NCI-H1436 treated with DMSO at 0.1 percent for 48 hours (cell line): Measurements from ENCODE around the gene SEMA3D.

Source experiments
- DNase-seq: peaks from one replicate; lab custom pipeline; 2025; lab: John Stamatoyannopoulos, UW

Gene SEMA3D

DNA sequence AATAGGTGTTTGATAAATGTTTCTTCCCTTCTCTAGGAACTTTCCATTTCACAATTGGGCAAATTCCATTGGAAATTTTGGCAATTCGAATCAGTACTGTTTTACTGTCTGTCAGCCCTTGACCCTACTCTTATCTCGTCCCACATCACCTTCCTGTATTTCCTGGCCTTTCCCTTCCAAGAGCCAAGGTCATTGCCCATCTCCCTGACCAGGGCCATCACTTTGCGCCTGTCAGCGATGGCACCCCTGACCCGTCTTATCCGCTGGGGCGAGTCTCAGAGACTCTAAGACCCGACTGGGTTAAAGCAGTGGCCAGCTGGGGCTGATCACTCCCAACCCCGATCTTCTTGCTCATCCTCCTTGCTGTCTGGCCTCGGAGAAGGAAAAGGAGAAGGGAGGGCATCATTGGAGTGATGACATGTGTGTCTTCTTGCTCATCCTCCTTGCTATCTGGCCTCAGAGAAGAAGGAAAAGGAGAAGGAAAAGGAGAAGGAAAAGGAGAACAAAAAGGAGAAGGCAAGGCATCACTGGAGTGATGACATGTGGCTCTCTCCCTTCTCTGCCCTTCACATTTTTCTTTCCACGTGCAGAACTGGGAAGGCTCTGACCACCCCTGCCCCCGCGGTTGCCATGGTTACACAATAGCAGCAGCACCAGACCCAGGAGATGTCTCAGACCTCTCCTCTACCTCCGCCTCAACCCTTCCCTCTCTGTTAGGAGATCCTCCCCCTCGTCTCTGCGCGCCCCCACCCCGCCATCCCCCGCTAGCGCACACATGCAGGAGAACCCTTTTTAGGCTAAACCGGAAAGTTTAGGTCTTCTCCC is 2.0 kb downstream of the SEMA3D start:
- DNase-seq: no peak

DNA sequence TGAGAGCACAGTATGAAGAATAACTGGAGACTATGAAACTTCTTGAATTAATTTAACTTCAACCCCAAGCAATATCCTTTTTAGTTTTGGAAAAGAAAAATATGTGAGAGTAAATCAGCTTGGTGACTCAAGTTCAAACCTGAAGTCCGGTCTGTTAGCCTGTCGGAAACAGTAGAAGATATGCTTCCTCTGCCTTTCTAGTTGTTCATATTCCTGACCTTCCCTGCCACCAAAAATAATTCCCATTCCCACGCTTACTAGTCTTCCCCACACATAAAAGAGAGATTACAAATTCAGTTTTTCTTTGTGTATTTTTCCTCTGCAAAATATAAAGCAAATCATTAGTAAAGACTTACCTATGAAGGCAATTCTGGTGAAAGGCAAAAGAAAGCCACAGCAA is 3.6 kb downstream of the SEMA3D start:
- no peak for DNase-seq

DNA sequence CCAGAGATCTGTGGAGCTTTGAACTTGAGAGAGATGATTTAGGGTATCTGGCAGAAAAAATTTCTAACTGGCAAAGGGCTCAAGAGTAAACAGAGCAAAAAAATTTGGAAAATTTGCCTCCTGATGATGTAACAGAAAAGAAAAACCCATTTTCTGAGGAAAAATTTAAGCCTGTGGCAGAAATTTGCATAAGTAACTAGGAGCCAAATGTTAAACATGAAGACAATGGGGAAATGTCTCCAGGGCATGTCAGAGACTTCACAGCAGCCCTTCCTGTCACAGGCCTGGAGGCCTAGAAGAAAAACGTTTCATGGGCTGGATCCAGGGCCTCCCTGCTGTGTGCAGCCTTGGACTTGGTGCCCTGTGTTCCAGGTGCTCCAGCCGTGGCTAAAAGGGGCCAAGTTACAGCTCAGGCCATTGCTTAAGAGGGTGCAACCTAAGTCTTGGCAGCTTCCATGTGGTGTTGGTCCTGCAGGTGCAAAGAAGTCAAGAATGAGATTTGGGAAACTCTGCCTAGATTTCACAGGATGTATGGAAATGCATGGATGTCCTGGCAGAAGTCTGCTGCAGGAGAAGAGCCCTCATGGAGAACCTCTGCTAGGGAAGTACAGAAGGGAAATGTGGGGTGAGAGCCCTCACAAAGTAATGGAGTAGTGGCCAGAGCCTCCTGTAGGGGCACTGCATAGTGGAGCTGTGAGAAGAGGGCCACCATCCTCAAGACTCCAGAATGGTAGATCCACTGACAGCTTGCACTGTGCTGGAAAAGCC is 8.1 kb downstream of the SEMA3D start:
- DNase-seq: no peak

DNA sequence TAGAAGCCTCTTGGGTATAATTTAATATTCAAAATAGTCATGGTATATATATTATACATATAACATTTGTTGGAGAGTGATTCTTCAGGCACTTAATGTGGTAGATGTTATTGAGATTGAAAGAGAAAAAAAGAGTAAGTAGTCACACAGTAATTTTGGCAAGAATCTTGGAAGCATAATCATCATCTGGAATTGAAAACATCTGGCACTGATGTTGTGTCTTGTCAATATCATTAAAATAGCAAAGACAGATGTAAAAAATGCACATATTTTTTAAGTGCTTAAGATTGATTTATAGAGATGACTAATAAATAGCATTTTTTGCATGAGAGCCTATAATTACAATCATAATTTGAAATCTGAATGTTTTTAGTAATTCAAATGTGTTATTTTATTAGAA is 9.5 kb downstream of the SEMA3D start:
- no peak for DNase-seq

DNA sequence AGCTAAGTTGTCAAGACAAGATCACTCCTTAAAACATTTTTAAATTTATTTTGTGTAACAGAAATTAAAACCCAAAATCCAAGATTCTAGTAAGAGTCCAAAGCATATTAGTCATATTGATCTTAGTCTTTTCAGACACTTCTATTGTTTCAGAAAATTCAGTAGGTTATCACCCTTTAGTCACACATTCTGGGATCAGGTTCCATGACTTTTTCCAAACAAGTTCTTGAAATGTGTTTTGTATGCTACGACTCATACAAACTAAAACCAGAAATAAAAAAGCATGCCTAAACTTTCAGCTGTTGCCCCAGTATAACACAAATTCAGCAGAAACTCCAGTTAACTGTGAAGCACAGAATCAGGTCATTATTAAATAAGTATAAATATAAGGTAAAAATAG is 10.7 kb downstream of the SEMA3D start:
- DNase-seq: no peak

DNA sequence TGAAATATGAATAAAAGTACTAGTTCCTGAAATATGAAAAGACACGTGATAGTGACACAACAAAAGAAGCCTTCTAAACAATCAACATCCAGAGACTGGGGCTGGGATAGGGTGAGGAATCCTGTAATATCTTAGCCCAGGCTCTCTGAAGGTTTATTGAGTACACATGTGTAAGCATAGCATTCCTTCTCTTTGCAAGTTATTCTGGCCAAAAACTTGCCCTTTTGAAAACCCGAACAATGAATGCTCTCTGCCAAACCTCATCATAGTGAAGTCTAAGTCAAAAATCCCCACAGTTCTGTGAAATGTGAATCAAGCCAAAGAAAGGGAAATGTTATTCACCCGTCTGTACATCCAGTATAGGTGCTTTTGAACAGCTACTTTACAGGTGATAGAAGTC is 11.6 kb downstream of the SEMA3D start:
- DNase-seq: no peak

DNA sequence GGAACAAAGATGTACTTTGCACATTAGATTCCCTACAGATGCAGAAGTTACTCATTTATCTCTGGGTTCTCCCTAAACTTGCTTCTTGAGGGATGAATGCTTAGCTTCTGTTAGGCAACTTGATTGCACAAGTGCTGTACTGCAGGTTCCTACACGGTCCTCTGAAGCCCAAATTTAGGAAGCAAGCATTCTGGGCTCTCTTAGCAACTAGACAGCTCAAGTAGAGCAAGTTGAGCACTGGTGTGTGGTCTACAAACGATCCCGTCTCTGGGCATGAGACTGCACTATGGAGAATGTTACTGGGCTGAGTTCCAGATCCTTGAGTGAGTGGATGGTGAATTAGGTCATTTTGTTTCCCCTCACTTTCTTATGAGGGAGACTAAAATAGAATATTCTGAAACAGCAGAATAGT is 14.3 kb downstream of the SEMA3D start:
- DNase-seq: no peak

DNA sequence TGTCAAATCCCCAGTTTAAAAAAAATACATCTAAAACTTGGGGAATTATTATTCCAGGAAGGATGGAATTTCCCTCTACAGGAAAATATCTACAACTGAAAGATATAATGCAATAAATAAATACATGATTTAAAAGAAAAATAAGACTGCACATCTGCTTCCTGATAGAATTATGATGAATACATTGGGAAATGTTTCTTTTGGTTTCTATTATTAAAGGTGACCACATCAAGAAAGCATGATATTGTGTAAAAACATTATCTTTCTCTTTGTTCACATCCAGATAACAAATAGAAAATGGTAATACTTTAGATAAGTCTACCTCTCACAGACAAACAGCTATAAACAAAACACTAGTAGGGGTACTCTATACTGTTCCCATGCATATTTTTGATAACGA is 19.2 kb downstream of the SEMA3D start:
- DNase-seq: no peak

DNA sequence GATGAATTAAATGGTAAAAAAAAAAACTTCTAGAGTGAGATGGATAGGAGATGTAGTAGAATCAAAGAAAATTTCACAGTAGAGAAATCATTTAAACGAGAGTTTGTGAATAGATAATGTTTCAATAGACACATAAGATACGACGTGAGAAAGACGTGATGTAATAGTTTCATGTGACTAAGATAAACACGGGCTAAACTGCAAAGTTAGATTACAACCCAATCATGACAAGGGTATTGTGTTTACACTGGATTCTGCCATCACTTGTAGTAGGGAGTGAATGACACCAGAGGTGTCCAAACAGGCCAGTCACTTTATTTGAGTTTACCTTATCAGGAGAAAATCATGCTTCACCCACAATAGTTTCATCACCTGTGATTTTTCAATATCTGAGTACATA is 21.6 kb downstream of the SEMA3D start:
- no peak for DNase-seq

DNA sequence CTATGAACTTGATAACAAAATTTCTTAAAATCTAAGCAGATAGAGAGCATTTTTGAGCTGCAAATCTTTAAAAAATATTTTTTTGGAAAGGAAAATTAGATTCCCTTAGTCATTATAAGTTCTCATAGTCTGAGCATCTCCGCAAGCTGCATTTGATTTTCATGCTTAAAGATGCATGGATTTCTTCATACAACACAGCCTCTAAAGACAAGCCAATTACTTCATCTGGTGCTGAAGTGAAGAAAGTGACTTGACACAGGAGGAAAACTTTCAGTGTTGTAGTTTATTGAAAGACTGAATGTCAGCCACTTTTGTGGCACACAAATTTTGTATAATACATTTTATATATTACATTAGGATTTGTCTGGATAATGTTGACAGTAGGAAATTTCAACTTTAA is 22.5 kb downstream of the SEMA3D start:
- no peak for DNase-seq

DNA sequence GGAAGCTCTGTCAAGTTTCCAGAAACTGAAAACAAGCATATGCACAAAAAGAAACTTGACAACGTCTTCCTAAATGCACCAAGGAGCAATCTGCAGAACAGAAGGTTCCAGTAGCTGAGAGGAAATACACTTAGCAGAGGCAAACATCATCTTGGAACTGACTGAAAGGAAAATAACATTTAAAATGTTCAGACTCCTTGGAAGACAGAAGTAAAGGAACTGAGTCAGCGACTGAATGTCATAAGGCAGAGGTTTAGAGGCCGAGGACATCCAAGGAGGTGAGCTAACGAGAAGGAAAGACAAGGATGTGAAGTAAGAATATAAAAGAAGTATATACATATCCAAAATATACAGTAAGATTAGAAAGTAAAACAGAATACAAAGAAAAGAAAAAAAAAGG is 24.1 kb downstream of the SEMA3D start:
- DNase-seq: no peak

DNA sequence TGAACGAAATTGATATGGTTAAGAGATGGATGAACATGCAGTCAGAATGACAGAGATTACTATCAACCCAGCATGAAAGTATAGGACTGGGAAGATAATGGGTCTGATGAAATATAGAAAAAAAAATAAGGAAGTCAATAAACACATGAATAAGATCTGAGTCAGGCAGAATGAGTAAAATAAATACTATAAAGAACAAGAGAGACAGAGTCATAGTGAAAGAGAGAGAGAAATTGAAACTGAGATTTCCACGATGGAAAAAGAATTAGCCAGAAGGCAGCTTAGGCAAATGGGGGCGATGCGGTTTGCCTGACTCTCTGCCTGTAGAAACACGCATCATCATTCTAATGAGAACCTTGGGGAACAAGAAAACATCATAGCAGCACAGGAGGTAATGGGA is 26.6 kb downstream of the SEMA3D start:
- no peak for DNase-seq

DNA sequence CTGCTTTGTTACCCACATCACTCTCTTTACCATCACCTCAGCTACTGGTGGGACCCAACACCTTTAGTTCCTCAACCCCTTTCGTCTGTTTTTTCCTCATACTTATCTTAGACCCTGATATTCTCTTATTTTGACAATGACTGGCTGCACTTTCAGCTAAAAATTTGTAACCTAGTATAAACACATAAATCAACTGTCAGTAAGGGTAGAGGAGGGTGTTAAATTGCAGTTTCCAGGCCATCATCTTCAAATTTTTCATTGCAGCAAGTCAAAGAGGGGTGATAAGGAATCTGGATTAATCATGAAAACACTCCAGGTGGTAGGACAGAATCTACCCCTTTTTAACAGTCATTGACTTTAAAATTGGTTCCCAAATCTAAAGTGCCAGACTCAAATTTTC is 27.9 kb downstream of the SEMA3D start:
- DNase-seq: no peak

DNA sequence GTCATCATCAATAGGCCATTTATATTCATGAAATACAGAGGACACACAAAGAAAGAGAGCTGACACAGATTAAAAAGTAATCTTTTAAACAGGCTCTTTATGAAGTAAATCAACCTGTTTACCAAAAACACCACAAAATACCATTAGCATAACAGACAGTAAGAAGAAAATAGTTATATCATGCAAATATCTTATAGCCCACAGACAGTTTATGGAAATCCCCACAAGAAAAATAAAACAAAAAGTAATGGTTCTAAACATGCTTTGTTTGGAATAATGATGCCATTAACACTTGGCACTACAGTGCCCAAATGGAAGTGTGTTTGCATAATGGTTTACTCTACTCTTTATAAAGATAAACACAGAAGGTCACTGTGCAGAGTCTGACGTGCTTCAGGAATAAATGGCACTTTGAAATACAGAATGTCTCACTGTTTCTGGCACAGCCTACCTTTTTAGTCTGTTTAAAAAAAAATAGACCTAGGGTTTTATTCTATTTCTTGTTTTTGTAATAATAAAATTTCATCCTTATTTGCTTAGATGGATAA is 30.1 kb downstream of the SEMA3D start:
- no peak for DNase-seq

DNA sequence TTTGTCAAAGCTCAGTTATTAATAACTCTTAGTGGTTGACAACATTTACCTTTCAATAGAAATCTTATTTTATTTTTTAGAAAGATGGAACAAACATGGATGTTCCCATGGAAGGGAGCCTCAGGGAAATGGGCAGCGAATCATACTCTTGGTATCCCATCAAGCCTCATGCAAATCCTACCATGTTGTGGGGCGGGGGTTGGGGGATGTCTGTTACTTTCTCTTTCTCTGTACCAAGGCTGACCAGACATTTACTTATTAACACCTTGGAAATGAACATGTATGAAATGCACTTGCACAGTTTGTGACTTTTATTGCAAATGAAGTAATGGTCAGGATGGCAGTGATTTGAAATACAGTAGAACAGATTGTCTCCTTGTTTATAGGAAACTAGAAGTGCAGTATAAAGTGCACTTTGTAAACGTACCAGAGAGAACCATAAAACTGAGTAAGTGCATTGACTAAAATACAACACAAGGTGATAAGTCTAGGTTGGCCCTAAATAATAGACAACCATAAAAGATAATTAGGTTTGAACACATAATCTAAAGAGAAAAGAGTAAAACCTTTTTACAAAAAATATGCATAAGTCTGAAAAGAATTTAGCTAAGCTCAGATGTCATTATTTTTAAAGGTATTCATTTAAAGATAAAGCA is 32.4 kb downstream of the SEMA3D start:
- no peak for DNase-seq

DNA sequence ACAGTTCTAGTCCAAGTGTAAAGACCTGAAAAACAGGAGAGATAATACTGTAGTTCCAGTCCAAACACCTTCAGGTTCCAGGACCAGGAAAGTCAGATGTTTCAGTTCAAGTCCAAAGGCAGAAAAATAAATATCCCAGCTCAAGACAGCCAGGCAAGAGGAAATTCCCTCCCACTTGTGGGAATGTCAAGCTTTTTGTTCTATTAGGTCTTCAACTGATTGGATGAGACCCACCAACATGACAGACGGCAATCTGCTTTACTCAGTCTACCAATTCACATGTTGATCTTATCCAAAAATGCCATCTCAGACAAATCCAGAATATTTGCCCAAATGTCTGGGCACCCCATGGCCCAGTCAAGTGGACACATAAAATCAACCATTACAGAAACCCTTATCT is 33.1 kb downstream of the SEMA3D start:
- DNase-seq: no peak

DNA sequence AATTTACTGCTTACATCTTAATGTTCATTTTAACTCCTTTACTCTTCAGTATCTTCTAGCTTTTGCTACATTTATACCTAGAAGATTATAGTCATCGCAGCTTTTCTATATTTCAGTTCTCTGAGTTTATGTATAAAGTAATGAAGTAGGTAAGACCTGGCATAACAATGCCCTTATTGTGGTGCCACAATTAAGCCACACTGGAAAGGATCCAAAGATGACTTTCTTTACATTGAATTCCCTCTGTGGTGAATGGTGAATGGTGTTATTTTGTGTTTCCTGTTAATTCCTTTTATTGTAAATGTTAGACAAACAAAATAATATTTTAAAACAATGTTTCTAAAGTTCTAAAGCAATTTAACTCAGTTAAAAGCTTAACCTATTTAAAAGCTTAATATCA is 36.2 kb downstream of the SEMA3D start:
- no peak for DNase-seq

DNA sequence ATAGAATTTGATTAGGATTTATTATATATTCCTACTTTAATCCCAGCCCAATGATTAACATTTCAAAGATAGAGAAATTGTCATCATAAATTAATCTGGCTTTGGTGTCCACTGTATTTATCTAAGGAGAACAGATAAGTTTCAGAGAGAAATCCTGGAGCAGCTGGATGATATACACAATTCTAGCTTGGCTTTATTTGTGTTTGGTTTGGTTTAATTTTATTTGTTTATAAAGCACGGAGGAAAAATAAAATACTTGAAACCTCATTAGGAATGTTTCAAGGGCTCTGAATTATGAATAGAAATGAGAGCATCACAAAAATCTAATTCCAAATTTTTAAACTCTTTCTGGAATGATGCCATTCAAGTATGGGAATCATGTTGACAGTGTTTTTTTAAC is 42.1 kb downstream of the SEMA3D start:
- DNase-seq: no peak

DNA sequence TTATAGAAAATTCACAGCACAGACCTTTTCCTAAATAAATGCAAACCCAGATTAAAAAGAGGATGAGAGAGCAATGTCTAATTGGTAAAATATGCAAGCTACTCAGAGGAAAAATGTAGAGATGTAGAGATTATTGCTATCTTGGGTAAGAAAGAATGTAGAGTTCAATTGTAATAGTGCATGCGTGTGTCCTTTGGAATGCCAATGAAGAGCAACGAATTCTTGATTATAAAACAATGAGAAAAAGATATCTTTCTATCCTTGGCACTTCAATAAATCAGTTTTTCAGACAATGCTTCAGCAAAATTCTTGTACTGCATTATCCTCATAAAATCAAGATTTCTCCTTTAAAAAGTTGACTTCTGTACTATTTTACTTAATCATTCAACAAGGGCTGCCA is 50.9 kb downstream of the SEMA3D start:
- no peak for DNase-seq

DNA sequence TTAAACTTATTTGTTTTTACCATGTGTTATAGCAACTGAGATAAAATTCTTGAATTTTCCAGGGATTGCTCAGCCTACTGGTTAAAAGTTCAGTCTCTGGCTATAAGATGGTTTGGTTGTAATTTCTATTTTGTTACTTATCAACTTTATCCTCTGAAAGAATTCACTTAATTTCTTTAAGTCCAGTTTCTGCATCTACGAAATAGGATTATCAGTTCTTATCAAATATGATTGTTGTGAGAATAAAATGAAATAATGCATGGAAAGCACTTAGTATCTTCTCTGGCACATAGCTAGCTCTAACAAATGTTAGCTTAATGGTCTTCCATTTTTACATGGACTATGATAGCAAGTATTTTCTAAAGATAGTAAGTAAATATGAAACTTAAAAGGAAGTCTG is 53.3 kb downstream of the SEMA3D start:
- no peak for DNase-seq

DNA sequence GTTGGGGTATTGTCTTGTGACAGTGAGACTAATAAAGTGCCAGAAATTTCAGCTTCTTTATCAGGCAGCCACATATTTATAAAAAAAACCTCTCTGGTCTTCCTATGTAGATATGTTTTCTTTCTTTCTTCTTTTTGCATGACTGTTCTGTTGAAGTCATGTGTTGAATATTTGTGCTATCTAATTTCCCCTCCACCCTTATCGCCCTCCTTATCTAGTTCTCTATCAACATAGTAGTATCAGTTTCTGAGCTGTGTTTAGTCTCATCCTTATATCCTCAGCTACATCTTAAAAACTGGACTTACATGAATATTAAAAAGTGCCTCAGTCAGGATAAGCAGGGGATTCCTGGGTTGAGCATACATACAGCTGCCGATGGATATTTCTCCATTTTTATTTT is 53.9 kb downstream of the SEMA3D start:
- DNase-seq: no peak

DNA sequence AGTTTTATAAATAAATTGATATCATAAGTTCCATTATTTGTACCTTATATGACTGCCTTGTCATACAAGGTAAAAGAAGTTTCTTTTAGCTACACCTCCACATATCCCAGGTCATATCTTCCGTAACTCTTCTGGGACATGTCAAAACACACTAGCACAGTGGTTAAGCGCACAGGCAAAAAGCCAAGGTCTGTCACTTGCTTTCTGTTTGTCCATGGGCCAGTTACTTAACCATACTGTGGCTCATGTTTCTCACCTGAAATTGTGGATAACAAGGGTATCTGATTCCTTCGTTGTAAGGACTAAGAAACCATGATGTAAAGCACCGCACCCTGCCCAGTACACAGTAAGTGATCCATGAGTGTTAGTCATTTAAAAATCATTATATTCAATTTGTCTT is 56.2 kb downstream of the SEMA3D start:
- no peak for DNase-seq

DNA sequence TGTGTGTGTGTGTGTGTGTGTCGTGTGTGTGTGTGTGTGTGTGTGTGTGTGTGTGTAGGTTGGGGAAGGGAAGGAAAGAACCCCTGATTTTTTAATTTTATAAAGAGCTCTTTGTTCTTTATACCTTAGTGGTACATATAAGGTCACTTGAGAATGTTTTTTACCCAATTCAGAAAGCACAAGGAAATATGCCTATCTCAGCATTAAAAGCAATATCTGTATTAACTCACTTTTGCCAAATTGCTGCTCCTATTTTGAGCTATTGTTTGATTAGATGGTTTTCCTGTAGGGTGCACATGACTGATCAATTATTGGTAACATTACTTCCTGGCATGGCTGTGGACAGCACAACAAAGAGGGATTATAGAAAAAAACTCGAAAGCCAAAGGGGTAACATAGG is 60.5 kb downstream of the SEMA3D start:
- no peak for DNase-seq
